Right kidney (tissue), 9 donors: ENCODE data around the gene NRXN2.

Experiments used
- DNase-seq: peaks from one replicate; pipeline ENCODE4 v3.0.0-alpha.2; 2016
- long read RNA-seq, 8 donors: transcript quantifications; one replicate each; lab custom pipeline, GENCODE V29; 2026

The NRXN2 gene
- long read RNA-seq, donor 1 = 0 reads
- long read RNA-seq, donor 2, partial matches to known transcripts = 0 of 2 reads
- long read RNA-seq, donor 2, other reads (novel, unspliced or antisense) = 0 of 2 reads
- long read RNA-seq, donor 3, partial matches to known transcripts = 0 of 5 reads
- long read RNA-seq, donor 3, other reads (novel, unspliced or antisense) = 0 of 5 reads
- long read RNA-seq, donor 4, partial matches to known transcripts = 0 of 13 reads
- long read RNA-seq, donor 4, other reads (novel, unspliced or antisense) = 7 of 13 reads
- long read RNA-seq, donor 5, partial matches to known transcripts = 14 of 14 reads
- long read RNA-seq, donor 5, other reads (novel, unspliced or antisense) = 0 of 14 reads
- long read RNA-seq, donor 6, partial matches to known transcripts = 0 of 9 reads
- long read RNA-seq, donor 6, other reads (novel, unspliced or antisense) = 0 of 9 reads
- long read RNA-seq, donor 7, partial matches to known transcripts = 5 of 11 reads
- long read RNA-seq, donor 7, other reads (novel, unspliced or antisense) = 0 of 11 reads
- long read RNA-seq, donor 8, partial matches to known transcripts = 0 of 3 reads
- long read RNA-seq, donor 8, other reads (novel, unspliced or antisense) = 0 of 3 reads

- DNase-seq = peak; percentile 70
These were observed at the start of gene NRXN2 for GRCh38 chr11:64723117-64723906. Gene NRXN2 (minus strand): TSS chr11:64723197. CDS start chr11:64713699, 9,498 bp downstream.

GRCh38 chr11:64772303-64773018, 49.5 kb upstream of the NRXN2 start:
- no peak for DNase-seq

DNA sequence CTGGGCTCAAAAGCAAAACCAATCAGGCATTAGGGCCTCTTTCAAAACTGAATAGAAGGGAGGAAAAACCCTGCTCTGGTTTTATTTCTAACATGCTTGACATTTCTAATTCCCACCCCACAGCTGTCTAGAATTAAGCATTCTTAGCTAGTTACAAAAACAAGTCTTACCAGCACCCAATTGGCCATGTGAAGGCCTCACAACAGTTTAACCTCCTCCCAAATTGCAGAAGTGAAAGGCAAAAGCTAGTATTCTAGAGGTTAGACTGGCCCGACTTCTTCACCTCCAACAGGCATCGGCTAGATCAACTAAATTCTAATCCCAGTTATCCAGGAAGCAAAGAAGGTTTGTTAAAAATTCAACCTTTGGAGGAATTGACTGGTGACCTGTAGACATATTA, 48.9 kb upstream of the NRXN2 start:
- no peak for DNase-seq

- no peak for DNase-seq
These were observed 47.1 kb upstream of the NRXN2 start for GRCh38 chr11:64770120-64770519.

DNA sequence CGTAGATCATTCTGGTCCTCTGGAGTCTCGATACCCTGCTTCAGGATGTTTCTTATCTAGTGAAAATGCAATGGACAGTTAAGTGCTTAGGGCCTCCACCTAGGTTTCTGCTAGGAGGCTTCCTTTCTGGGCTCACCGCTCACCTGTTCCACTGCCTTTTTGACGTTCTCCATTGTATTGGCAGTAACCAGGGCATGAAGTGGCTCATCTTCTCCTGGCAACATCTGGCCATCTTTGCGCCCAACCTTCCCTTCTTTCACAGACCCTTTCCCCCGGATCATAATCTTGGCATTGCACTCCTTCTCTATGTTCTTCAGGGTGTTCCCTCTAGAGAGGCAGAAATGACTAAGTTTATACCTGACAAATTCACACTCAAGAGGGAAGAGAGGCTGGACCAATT, 46.3 kb upstream of the NRXN2 start:
- no peak for DNase-seq

- DNase-seq = no peak
These were observed 45.3 kb upstream of the NRXN2 start for GRCh38 chr11:64768300-64768694.

DNA sequence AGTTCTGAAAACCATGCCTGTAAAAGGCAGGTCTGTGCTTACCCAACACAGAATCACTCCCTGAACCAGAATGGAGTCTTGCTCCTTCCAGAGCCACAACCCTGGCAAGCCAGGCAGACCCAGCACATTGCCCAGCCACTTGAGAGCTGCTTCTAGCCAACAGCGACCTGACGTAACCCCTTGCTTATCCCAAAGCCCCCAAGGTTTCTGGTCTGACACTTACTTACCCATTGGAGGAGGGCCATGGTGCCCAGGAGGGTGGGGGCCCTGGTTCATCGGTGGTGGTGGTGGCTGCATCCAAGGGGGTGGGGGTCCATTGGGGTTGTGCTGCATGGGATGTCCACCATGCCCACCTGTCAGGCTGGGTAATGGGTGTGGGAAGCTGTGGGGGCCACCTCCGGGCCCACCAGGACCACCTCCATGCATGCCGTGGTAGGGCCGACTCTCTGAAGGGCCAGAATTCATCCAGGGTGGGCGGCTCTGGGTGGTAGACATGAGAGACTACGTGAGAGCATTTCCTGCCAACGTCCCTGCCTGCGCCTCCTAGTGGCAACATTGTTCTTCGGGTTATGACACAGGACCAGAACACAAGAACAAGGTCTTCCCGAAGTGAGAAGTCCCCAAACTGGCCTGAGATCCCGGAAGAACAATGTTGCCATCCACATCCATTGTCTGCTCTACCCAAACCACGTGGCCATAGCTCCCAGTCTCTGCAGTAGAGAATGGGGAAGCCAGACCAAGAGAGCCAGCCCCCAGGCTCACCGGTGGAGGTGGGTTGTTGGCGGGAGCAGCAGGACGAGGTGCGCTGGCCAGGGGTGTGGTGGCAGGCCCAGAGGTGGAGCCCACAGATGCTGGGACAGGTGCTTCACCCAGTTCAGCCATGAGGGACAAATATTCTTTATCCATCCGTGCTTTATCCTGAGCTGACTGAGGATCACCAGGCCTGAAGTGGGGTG, 44.6 kb upstream of the NRXN2 start:
- no peak for DNase-seq

DNA sequence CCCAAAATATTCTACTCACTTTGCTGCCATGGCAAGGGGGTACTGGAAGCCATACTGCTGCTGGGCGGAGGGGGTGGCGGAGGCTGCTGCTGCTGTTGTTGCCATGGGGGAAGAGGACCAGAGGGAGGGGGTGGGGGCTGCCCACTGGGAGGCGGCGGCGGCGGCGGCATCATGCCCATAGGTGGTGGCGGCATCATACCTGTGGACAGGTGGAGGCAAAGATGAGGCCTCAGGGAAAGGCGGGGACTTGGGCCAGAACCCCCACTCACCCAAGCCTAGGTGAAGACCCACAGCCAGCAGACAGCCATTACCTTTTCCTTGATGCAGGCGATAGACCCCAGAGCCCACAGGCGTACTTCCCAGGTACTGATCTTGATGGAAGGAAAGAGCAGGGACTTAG, 43.9 kb upstream of the NRXN2 start:
- no peak for DNase-seq

GRCh38 chr11:64765851-64766665, 43.1 kb upstream of the NRXN2 start:
- DNase-seq = no peak

- no peak for DNase-seq
These were observed 42.4 kb upstream of the NRXN2 start for GRCh38 chr11:64765291-64765850.

DNA sequence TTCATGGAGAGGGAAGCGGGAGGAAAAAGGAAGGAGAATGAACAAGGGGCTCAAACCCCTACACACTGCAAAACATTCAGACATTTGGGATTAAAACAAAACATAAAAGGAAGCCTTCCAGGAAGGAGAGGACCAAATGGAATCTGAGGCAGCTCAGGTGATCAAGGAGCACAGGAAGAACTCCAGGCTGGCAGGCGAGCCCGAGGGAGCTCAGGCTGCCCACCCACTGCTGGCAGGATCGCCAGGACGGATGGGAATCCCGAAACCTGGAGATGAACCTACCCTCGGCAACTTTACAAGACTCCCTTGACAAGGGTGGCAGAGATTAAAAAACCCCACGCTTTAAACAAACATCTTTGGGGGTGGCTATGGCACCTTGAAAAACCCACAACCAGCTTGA, 41.8 kb upstream of the NRXN2 start:
- no peak for DNase-seq

DNA sequence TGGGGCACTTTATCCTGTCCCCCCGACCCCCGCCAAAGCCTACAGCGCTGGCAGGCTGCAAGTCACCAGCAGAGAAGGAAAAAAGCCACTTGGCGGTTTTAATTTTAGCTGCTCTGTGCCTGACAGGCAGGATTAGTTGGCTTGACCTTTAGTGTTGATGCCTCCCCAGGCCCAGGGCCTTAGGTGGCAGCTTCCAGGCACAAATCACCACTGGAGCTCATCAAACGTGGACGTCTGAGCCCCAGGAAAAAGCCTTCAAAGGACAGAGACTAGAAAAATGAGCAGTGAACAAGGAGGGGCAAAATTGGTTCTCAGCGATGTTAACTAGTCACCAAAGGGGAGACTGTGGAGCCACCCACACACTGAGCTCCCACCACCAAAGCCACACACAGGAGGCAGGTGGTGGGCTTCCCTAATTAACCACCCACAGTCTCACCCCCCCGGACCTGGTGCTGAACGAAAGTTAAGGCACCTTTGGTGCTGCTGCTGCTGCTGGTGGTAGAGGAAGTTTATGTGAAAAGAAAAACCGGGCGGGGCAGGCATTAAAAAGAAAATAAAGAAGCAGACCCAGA, 41.1 kb upstream of the NRXN2 start:
- no peak for DNase-seq

GRCh38 chr11:64763526-64764039, 40.6 kb upstream of the NRXN2 start:
- DNase-seq = no peak

GRCh38 chr11:64762674-64763525, 39.9 kb upstream of the NRXN2 start:
- DNase-seq = peak; percentile 65

GRCh38 chr11:64762277-64762673, 39.3 kb upstream of the NRXN2 start:
- peak; percentile 60 for DNase-seq

- no peak for DNase-seq
These were observed 37.9 kb upstream of the NRXN2 start for GRCh38 chr11:64760759-64761420.
